ENCODE results near the gene PSMG1.
A peak's percentile ranks its signal among the peaks of the same experiment; 100 is the strongest.

PSMG1 gene

GRCh38 chr21:39180429-39181019 lies 2.7 kb downstream of the PSMG1 start:
- H3K4me3 ChIP-seq (ENCODE audit: low read depth, low read length) = peak overlapping the region; percentile 30
- TF ChIP-seq MAX (IDR thresholded peaks at IDR 0.05; ENCODE audit: low read depth, low read length) (no peak), CTCF (IDR thresholded peaks at IDR 0.05; ENCODE audit: low read depth, low read length) (peak; percentile 19), MYC (IDR thresholded peaks at IDR 0.05; ENCODE audit: low read depth, low read length) (no peak), POLR2A (IDR thresholded peaks at IDR 0.05; ENCODE audit: extremely low read depth, insufficient read length) (no peak)
- peak; percentile 32 for DNase-seq (ENCODE audit: low read depth)

- H3K4me3 ChIP-seq (ENCODE audit: low read depth, low read length) = no peak overlapping the region
- TF ChIP-seq CTCF (IDR thresholded peaks at IDR 0.05; ENCODE audit: low read depth, low read length) = no peak
- no peak for DNase-seq (ENCODE audit: low read depth)
Measured at GRCh38 chr21:39178421-39178820, 4.8 kb downstream of the PSMG1 start.

- DNase-seq (ENCODE audit: low read depth) = no peak
- H3K4me3 ChIP-seq (ENCODE audit: low read depth, low read length) = no peak overlapping the region
- no peak for TF ChIP-seq CTCF (IDR thresholded peaks at IDR 0.05; ENCODE audit: low read depth, low read length)
- TF ChIP-seq MYC (IDR thresholded peaks at IDR 0.05; ENCODE audit: low read depth, low read length) = no peak
- TF ChIP-seq POLR2A (IDR thresholded peaks at IDR 0.05; ENCODE audit: extremely low read depth, insufficient read length) = no peak
- no peak for TF ChIP-seq MAX (IDR thresholded peaks at IDR 0.05; ENCODE audit: low read depth, low read length)
Measured at GRCh38 chr21:39176271-39176709, 7.0 kb downstream of the PSMG1 start.

GRCh38 chr21:39175665-39176064 lies 7.6 kb downstream of the PSMG1 start:
- DNase-seq (ENCODE audit: low read depth) = no peak
- H3K4me3 ChIP-seq (ENCODE audit: low read depth, low read length) = no peak overlapping the region
- TF ChIP-seq POLR2A (IDR thresholded peaks at IDR 0.05; ENCODE audit: extremely low read depth, insufficient read length) = no peak
- no peak for TF ChIP-seq MAX (IDR thresholded peaks at IDR 0.05; ENCODE audit: low read depth, low read length)
- TF ChIP-seq MYC (IDR thresholded peaks at IDR 0.05; ENCODE audit: low read depth, low read length) = no peak
- TF ChIP-seq CTCF (IDR thresholded peaks at IDR 0.05; ENCODE audit: low read depth, low read length) = no peak

- TF ChIP-seq POLR2A (IDR thresholded peaks at IDR 0.05; ENCODE audit: extremely low read depth, insufficient read length) (no peak), MYC (IDR thresholded peaks at IDR 0.05; ENCODE audit: low read depth, low read length) (no peak), MAX (IDR thresholded peaks at IDR 0.05; ENCODE audit: low read depth, low read length) (no peak), CTCF (IDR thresholded peaks at IDR 0.05; ENCODE audit: low read depth, low read length) (no peak)
- peak; percentile 18 for DNase-seq (ENCODE audit: low read depth)
- no peak overlapping the region for H3K4me3 ChIP-seq (ENCODE audit: low read depth, low read length)
Measured at GRCh38 chr21:39175154-39175553, 8.1 kb downstream of the PSMG1 start.
